H1 (cell line): ENCODE results near the gene TNFSF15. TPM values are rescaled to one million over a fixed set of nuclear protein-coding genes. Genes with fewer than 3 reads are reported as not detected.

ENCODE experiments used
- BCL11A ChIP-seq, 2 experiments: IDR thresholded peaks; one replicate each; pipeline ENCODE4 v1.6.1; 2011; ENCODE audit warnings: low read depth in 2 of 2, low read length in 2 of 2, mild to moderate bottlenecking in 2 of 2
- EP300 ChIP-seq, 2 experiments: IDR thresholded peaks; 1 replicate in 1 of 2; 2 replicates in 1 of 2; pipeline ENCODE4 v1.6.1; 2011 to 2012; ENCODE audit warnings: low read depth in 2 of 2, low read length in 2 of 2, mild to moderate bottlenecking in 2 of 2, borderline replicate concordance in 1 of 2, inconsistent platforms in 1 of 2, moderate library complexity in 1 of 2
- KDM5A ChIP-seq: fragments of 200-600 bp; IDR thresholded peaks from 2 replicates; pipeline ENCODE4 v1.7.1; 2012; ENCODE audit warnings: mild to moderate bottlenecking, low read length, inconsistent platforms, mixed read lengths
- RNF2 ChIP-seq: fragments of 200-900, 300-1000 bp; sonication (generic); IDR thresholded peaks from 2 replicates; pipeline ENCODE4 v1.7.1; 2016; ENCODE audit warnings: borderline replicate concordance, low read depth, mild to moderate bottlenecking, antibody characterized with exemption, low read length; ENCODE audit not compliant: poor library complexity, severe bottlenecking; ENCODE audit errors: missing control alignments
- TBP ChIP-seq: IDR thresholded peaks from 2 replicates; pipeline ENCODE4 v1.6.1; 2011; ENCODE audit warnings: low read depth, low read length, improper control_type of control experiment
- polyA plus RNA-seq, 7 experiments: library from polyadenylated mRNA; depleted of rRNA in 3 of 7; stranded (reverse) in 5 of 7; unstranded in 2 of 7; fragments of >200 nt in 5 of 7; fragments of 200-250 nt in 2 of 7; gene quantifications; 1 replicate in 5 of 7; 2 replicates in 1 of 7; 4 replicates in 1 of 7; pipeline versions ENCODE4 v1.2.1 to v1.2.3, GENCODE V29; 2011 to 2013; ENCODE audit warnings: missing spikeins in 2 of 7, mixed read lengths in 2 of 7
- total RNA-seq: library from RNA; stranded (reverse); fragmentation: NEBNext Ultra II Directional; extraction: Animal tissue kit (Norgen Biotek cat#: 25700); gene quantifications from 2 replicates; pipeline ENCODE4 v1.2.1, GENCODE V29; 2021

The TNFSF15 gene
- total and polyA plus RNA-seq, 2 of the 8 experiments (the other 6 are each of a cell fraction or from before 2014, with no cell fraction given), result 0.09 to 0.17 TPM

GRCh38 chr9:114745108-114745848, 60.6 kb downstream of the TNFSF15 start (continued):
- no peak for TF ChIP-seq TBP
- TF ChIP-seq EP300 (IDR thresholded peaks at IDR 0.05; ENCODE audit: borderline replicate concordance in 1 of 2, low read depth in 2 of 2, low read length in 2 of 2), result no peak
- no peak for TF ChIP-seq KDM5A
- TF ChIP-seq BCL11A (IDR thresholded peaks at IDR 0.05; ENCODE audit: low read depth in 2 of 2, low read length in 2 of 2), result no peak
- TF ChIP-seq RNF2, result no peak
